IgD-negative memory B cell (primary cell): ENCODE results near the gene NDUFAF8. TPM values are rescaled to one million over a fixed set of nuclear protein-coding genes. Genes with fewer than 3 reads are reported as not detected.
A peak's percentile ranks its signal among the peaks of the same experiment; 100 is the strongest.
"Not testable (repeated sequence)": the region's sequence is repeated elsewhere in the genome, so short reads cannot be mapped to it uniquely, and the experiment has no call there.

Experiments
- H3K27ac Mint-ChIP-seq, 3 donors: one replicate each; pipeline ENCODE4 v1.8.0; 2020 to 2022; ENCODE audit warnings: mild to moderate bottlenecking in 3 of 3, mixed read lengths in 3 of 3, moderate library complexity in 1 of 3
- H3K27me3 Mint-ChIP-seq: one replicate; pipeline ENCODE4 v1.8.0; 2021; ENCODE audit warnings: mixed read lengths
- H3K36me3 Mint-ChIP-seq: one replicate; pipeline ENCODE4 v1.8.0; 2020; ENCODE audit warnings: mild to moderate bottlenecking, mixed read lengths
- H3K4me1 Mint-ChIP-seq, 3 donors: one replicate each; pipeline ENCODE4 v1.8.0; 2020 to 2022; ENCODE audit warnings: mixed read lengths in 3 of 3, mild to moderate bottlenecking in 1 of 3
- H3K4me3 Mint-ChIP-seq, 4 donors: one replicate each; pipeline ENCODE4 v1.8.0; 2020 to 2022; ENCODE audit warnings: mild to moderate bottlenecking in 4 of 4, mixed read lengths in 4 of 4, moderate library complexity in 3 of 4
- H3K9me3 Mint-ChIP-seq, 3 donors: one replicate each; pipeline ENCODE4 v1.8.0; 2020 to 2021; ENCODE audit warnings: mixed read lengths in 3 of 3, mild to moderate bottlenecking in 1 of 3
- polyA plus RNA-seq: library from polyadenylated mRNA; unstranded; fragments of 300-500 nt; fragmentation: Illumina TruSeq; gene quantifications from one replicate; pipeline ENCODE4 v1.2.3, GENCODE V29; 2021

The NDUFAF8 gene
- polyA plus RNA-seq, 1 donor from 2014 or later: 91.8 TPM

DNA sequence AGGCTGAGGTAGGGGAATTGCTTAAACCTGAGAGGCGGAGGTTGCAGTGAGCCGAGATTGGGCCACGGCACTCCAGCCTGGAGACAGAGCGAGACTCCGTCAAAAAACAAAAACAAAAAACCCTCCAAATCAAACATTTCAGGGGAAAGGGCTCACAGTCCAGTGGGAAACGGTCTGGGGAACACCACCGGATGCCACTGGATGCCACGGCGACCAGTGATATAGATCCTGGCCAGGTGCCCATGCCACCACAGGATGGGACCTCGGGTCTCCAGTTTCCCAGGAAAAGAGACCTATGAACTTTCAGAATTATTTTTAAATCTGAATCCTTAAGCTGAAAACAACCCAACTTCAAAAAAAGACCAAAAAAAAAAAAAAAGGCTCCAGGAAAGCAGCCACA lies 28.7 kb upstream of the NDUFAF8 start:
- Mint-ChIP-seq H3K4me3 (no peak overlapping the region), H3K27ac (no peak overlapping the region), H3K9me3 (no peaks in the 10 kb centered on the region), H3K4me1 (peaks cover 0 to 6% (median 5%) of the 10 kb centered on the region in 3 donors), H3K27me3 (no peaks in the 10 kb centered on the region), H3K36me3 (peaks cover 2% of the 10 kb centered on the region)

DNA sequence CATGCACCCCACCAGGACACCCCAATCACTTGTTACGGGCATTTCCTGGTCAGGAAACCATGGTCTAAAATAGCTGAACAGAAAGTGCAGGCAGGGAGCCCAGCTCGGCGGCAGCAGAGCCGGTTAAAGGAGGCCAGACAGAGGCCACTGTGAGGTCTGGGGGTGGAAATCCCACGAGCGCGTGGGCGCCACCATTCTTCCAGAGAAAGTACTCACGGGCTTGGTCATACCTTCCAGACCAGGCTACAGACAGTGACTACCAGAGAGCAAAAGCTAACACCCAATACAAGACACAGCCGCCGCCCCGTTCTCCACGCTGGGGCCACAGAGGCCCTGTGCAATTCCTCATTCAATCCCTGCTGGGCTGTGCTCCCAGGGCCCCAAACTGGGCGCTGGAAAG lies 28.2 kb upstream of the NDUFAF8 start:
- Mint-ChIP-seq H3K4me3 (peak overlapping the region in 1 of 4 donors; percentile 37), H3K4me1 (peaks cover 0 to 6% (median 5%) of the 10 kb centered on the region in 3 donors), H3K9me3 (no peaks in the 10 kb centered on the region), H3K27me3 (no peaks in the 10 kb centered on the region), H3K36me3 (peaks cover 2% of the 10 kb centered on the region), H3K27ac (peak overlapping the region in 1 of 3 donors; percentile 74)

DNA sequence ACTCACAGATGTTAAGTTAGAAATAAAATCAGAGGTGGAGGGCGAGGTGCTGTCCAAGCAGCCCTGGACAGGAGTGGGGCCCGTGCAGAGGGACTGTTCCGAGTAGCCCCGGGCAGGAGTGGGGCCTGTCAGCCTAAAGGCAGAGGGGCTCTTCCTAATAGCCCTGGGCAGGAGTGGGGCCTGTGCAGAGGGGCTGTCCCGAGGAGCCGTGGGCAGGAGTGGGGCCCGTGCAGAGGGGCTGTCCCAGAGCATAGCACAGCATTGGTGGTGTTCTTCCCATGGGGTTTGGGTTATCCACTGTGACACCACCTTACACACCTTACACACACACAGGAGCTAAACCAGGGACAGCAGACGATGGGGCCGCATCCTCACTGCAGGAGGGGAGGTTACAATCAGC lies 26.8 kb upstream of the NDUFAF8 start:
- H3K27me3 Mint-ChIP-seq: no peaks in the 10 kb centered on the region
- no peak overlapping the region for H3K27ac Mint-ChIP-seq
- H3K36me3 Mint-ChIP-seq: peaks cover 2% of the 10 kb centered on the region
- H3K4me3 Mint-ChIP-seq: no peak overlapping the region
- no peaks in the 10 kb centered on the region for H3K9me3 Mint-ChIP-seq
- peaks cover 0 to 6% (median 5%) of the 10 kb centered on the region in 3 donors for H3K4me1 Mint-ChIP-seq

DNA sequence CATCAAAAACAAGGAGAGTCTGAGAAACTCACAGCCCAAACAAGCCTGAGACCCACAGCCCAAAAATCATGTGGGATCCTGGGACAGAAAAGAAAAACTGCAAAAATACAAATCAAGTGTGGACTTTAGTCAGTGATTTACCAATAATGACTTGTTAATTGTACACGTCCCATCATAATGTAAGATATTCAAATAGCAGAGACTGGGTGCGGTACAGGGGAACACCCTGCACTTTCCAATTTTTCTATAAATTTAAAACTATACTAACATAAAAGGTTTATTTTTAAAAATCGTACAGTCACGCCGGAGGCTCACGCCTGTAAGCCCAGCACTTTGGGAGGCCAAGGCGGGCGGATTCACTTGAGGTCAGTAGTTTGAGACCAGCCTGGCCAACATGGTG lies 25.1 kb upstream of the NDUFAF8 start:
- no peaks in the 10 kb centered on the region for H3K9me3 Mint-ChIP-seq
- peaks cover 2% of the 10 kb centered on the region for H3K36me3 Mint-ChIP-seq
- H3K27ac Mint-ChIP-seq: no peak overlapping the region
- H3K4me3 Mint-ChIP-seq: no peak overlapping the region
- H3K27me3 Mint-ChIP-seq: no peaks in the 10 kb centered on the region
- H3K4me1 Mint-ChIP-seq: peaks cover 0 to 6% (median 2%) of the 10 kb centered on the region in 3 donors

DNA sequence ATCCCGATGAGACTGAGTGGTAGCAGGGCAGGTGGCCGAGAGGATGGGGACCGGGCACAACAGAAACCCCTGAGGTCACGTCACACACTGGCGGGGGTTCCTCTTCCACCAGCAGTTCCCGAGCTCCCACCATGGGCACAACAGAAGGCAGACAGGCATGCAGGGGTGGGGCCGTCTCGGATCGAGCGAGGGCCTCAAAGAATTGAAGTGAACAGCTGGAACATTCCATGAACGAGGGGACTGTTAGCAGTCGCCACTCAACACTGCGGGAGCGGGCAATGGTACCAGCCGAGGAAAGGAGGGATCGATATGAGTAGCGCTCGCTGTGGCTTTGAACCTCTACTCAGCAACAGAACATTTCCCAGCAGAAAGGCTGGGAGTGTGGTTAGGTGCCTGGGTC lies 21.6 kb upstream of the NDUFAF8 start:
- peak overlapping the region in 1 of 4 donors; percentile 29 for H3K4me3 Mint-ChIP-seq
- H3K27me3 Mint-ChIP-seq: no peaks in the 10 kb centered on the region
- H3K9me3 Mint-ChIP-seq: no peaks in the 10 kb centered on the region
- H3K4me1 Mint-ChIP-seq: peaks cover 0 to 7% (median 4%) of the 10 kb centered on the region in 3 donors
- no peak overlapping the region for H3K27ac Mint-ChIP-seq
- H3K36me3 Mint-ChIP-seq: peaks cover 2% of the 10 kb centered on the region

DNA sequence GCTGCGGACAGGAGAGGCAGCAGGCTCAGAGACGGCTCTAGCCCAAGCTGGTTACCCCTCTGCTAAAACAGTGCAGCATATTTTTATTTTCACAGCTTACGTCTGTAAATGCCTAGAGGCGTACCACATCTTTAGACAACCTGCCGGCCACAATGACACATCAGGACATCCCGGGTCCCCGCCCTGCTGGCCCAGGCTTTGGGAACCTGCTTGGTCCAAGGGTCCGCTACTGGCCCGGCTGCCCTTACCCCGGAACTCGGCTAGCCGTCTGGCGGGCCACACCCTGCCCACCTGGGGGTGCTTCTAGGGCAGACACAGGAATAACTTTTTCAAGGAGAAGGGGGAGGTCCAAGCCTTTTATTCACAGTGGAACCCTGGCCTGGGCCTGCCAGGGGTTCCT lies 20.7 kb upstream of the NDUFAF8 start:
- no peak overlapping the region for H3K4me3 Mint-ChIP-seq
- peaks cover under 1 to 6% (median 3%) of the 10 kb centered on the region in 3 donors for H3K4me1 Mint-ChIP-seq
- no peaks in the 10 kb centered on the region for H3K27me3 Mint-ChIP-seq
- H3K27ac Mint-ChIP-seq: no peak overlapping the region
- no peaks in the 10 kb centered on the region for H3K9me3 Mint-ChIP-seq
- no peaks in the 10 kb centered on the region for H3K36me3 Mint-ChIP-seq

DNA sequence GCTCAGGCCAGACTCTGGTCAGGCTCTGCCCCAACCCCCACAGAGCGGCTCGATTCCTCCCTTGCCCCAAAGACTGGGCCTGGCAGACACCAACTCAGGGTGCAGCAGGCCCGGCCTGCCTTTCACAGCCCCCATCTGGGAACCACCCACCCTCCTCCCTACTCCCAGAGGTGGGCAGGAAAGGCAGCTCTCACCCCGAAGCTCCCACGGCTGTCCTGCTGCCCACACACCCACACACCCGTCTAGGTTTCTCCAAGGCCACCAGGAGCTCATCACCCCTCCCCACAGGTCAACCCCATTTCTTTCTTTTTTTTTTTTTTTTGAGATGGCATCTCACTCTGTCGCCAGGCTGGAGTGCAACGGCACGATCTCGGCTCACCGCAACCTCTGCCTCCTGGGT lies 20.1 kb upstream of the NDUFAF8 start:
- H3K27me3 Mint-ChIP-seq: no peaks in the 10 kb centered on the region
- peaks cover 5 to 11% (median 5%) of the 10 kb centered on the region in 3 donors for H3K4me1 Mint-ChIP-seq
- peak overlapping the region in 1 of 3 donors; percentile 46 for H3K27ac Mint-ChIP-seq

DNA sequence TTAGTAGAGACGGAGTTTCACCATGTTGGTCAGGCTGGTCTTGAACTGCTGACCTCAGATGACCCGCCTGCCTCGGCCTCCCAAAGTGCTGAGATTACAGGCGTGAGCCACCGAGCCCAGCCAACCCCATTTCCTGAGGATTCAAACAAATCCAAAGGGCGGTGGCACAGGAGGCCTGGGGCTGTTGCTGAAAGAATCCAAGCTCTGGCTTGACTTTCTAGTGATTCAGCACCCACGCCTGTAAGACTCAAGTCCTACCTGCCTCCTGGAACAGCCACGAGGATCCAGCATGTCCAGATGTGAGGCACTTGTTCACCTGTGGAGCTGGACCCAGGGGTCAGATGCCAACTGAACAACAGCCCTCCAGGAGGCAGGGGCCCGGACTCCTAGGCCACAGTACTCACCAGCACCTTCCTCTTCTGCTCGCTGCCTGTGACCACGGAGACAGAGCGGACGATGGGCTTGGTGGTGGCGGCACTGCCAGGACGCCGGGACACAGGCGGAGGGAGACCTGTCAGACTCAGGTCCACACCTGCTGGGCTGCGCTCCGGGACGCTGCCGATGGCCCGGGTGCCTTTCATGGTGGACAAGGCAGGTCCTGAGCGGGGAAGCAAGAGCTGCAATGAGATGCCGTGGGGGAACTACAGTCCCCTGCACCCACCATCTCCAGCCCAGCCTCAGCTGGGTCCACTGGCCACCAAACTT lies 19.5 kb upstream of the NDUFAF8 start:
- Mint-ChIP-seq H3K36me3 (no peaks in the 10 kb centered on the region), H3K4me3 (no peak overlapping the region), H3K4me1 (peaks cover 6 to 12% (median 7%) of the 10 kb centered on the region in 3 donors), H3K27ac (peak overlapping the region in 1 of 3 donors; percentile 46), H3K27me3 (no peaks in the 10 kb centered on the region), H3K9me3 (no peaks in the 10 kb centered on the region)

More for the DNA sequence above, 20.1 kb upstream of the NDUFAF8 start:
- no peaks in the 10 kb centered on the region for H3K9me3 Mint-ChIP-seq
- no peaks in the 10 kb centered on the region for H3K36me3 Mint-ChIP-seq
- no peak overlapping the region for H3K4me3 Mint-ChIP-seq

DNA sequence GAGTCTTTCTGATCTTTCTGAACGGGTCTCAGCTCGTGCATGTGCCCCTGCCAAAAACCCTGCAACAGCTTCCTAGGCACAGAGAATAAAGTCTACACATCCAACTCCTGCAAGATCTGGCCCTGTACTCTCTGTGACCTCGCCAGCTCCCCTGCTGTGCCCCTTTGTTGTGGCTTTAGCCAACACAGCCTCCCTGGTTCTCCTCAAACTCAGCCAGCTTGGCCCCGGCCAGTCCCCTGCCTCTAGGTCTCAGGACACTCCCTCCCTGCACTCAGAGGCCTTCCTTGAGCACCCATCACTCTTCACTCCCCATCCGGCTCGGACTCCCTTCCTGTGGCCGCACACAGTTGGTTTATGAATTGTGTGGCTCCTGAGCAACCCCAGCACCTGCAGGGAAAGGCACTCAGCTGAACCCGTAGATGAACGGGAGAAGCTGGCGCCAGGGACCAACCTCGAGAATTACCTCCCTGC lies 17.7 kb upstream of the NDUFAF8 start:
- Mint-ChIP-seq H3K4me1 (peaks cover 7 to 12% (median 10%) of the 10 kb centered on the region in 3 donors), H3K27ac (no peak overlapping the region)

DNA sequence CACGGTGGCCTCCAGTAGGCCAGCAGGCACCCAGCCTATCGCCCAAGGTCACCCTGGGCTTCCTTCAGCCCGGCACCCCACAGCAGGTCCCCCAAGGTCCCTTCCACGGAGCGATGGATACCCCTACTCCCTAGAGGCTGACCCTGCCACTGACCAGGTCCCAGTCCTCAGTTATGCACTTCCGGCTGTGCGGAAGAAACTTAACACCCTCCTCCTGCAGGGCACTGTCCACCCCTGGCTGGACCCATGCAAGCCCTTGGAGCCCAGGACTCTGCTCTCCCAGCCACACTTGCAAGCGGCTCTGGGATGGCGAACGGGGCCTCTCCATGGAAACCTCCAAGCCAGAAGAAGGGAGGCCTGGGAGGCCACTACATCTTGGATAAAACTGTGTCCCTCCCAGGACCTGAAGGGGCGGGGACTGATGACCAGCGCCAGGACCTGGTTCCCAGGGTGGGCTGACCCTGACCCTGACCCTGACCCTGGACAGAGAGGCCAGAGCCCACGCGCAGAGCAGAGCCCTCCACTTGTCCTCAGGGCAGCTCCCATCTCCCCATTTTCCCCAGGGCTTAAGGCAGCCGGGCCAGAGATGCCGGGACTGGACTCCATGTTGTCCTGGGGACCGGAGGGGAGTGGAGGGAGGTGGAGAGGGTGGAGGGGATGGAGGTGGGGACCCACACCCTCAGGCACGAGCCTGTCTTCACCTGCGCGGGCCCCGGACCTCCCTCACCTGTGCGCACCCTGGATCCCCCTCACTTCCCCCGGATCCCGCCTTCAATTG lies 17.1 kb upstream of the NDUFAF8 start:
- Mint-ChIP-seq H3K36me3 (no peaks in the 10 kb centered on the region), H3K27me3 (no peaks in the 10 kb centered on the region), H3K4me3 (peak overlapping the region; percentile 74 to 85 (median 78)), H3K4me1 (peaks cover 7 to 12% (median 10%) of the 10 kb centered on the region in 3 donors), H3K27ac (no peak overlapping the region), H3K9me3 (no peaks in the 10 kb centered on the region)

More for the DNA sequence above, 17.7 kb upstream of the NDUFAF8 start:
- no peaks in the 10 kb centered on the region for H3K9me3 Mint-ChIP-seq
- peak overlapping the region; percentile 70 to 85 (median 75) for H3K4me3 Mint-ChIP-seq
- H3K36me3 Mint-ChIP-seq: no peaks in the 10 kb centered on the region
- no peaks in the 10 kb centered on the region for H3K27me3 Mint-ChIP-seq

DNA sequence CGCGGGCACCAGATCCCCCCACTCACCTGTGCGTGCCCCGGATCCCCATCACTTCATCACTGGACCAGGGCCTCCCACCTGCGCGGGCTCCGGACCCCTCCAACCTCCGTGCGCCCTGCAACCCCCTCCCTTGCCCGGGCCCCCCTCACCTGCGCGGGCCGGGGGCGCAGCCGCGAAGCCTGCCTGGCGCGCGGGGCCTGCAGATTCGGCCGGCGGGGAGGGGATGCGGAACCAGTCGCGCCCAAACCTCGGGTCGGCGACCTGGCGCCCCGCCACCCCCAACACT lies 16.6 kb upstream of the NDUFAF8 start:
- Mint-ChIP-seq H3K27me3 (no peaks in the 10 kb centered on the region), H3K36me3 (no peaks in the 10 kb centered on the region), H3K27ac (peak overlapping the region in 2 of 3 donors; percentile 39 to 94), H3K9me3 (no peaks in the 10 kb centered on the region), H3K4me3 (peak overlapping the region; percentile 76 to 96 (median 90)), H3K4me1 (peaks cover 9 to 13% (median 11%) of the 10 kb centered on the region in 3 donors)

DNA sequence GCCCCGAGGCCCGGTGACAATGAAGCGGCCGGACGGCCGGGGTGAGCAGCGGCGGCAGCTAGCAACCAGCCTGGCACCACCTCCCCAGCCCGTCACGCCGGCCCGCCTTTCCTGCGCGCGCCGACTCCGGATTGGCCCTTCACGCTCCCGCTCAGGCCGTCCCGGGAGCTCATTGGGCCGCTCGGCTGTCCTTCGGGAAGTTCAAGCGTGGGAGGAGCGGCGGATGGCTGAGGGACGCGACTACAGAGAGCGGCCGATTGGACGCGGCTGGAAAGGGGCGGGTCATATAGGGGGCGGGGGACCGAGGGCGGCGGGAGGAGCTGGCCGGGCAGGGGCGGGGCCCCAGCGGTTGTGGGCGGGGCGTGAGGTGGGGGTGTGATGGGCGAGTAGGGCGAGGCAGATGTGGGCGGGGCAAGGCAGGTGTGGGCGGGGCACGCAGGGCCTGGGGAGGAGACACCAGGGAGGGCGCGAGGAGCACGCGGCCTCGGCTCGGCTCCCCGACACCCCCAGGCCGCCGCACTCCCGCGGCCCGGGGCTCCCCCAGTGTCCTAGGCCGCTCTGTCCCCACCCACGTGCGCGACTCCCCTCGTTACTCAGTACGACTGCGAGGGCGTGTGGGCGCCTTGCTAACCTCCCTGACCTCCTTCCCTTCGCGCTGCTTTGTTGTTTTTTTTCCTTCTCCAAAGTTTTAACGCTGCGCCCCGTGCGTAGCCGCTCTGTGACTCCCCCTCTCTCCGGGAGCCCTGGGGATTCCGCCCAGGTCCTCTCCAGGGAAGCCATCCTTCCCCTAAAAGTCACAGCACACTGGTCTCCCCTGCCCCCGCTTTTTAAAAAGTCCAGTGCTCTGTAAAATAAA lies 16.0 kb upstream of the NDUFAF8 start, which contains the start of gene CEP131:
Gene CEP131 (minus strand): TSS at position 60 of the 856 bp plus-strand sequence. CDS start 2,909 bp downstream, outside the sequence.
- Mint-ChIP-seq H3K27me3 (no peaks in the 10 kb centered on the region), H3K9me3 (no peaks in the 10 kb centered on the region), H3K27ac (peak within 1 kb of the TSS; percentile 76 to 94 (median 86)), H3K36me3 (no peaks in the 10 kb centered on the region), H3K4me1 (peaks cover 12 to 19% (median 17%) of the 10 kb centered on the region in 3 donors), H3K4me3 (peak within 1 kb of the TSS; percentile 77 to 96 (median 92))

DNA sequence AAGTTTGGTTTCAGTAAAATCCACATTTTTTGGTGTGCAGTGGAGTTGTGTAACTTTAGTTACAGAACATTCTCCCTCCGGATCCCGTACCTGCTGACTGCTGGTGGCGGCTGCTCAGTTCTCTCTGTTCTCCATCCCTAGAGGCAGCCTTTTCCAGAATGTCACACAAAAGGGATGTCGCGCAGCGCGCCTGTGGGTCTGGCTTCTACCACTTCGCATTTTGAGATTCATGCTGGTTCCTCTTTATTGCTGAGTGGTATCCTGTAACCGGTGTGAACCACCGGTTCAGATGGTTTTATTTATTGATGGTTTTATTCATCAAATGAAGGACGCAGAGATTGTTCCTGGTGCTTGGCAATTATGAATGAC lies 15.4 kb upstream of the NDUFAF8 start:
- H3K27me3 Mint-ChIP-seq: no peaks in the 10 kb centered on the region
- peak overlapping the region; percentile 76 to 94 (median 86) for H3K27ac Mint-ChIP-seq
- no peaks in the 10 kb centered on the region for H3K36me3 Mint-ChIP-seq
- H3K4me3 Mint-ChIP-seq: peak overlapping the region; percentile 77 to 96 (median 92)
- no peaks in the 10 kb centered on the region for H3K9me3 Mint-ChIP-seq
- peaks cover 18 to 24% (median 22%) of the 10 kb centered on the region in 3 donors for H3K4me1 Mint-ChIP-seq

DNA sequence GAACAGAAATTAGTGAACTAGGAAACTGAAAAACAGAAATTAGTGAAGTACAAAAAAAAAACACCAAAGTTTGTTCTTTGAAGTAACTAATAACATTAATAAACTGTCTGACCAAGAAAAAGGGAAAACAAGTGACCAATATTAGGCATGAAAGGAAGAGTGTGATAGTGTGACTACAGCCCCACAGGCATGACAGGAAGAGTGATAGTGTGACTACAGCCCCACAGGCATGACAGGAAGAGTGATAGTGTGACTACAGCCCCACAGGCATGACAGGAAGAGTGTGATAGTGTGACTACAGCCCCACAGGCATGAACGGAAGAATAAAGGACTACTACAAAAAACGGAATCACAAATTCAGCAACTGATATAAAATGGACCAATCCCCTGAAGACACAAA lies 11.5 kb upstream of the NDUFAF8 start:
- peak overlapping the region in 3 of 4 donors; percentile 35 to 79 (median 59) for H3K4me3 Mint-ChIP-seq
- H3K36me3 Mint-ChIP-seq, H3K27me3 Mint-ChIP-seq, H3K9me3 Mint-ChIP-seq: not testable (repeated sequence)
- peaks cover 24 to 29% (median 25%) of the 10 kb centered on the region in 3 donors for H3K4me1 Mint-ChIP-seq
- peak overlapping the region; percentile 69 to 91 (median 89) for H3K27ac Mint-ChIP-seq
